ENCODE results near the gene SCG3.

DNA sequence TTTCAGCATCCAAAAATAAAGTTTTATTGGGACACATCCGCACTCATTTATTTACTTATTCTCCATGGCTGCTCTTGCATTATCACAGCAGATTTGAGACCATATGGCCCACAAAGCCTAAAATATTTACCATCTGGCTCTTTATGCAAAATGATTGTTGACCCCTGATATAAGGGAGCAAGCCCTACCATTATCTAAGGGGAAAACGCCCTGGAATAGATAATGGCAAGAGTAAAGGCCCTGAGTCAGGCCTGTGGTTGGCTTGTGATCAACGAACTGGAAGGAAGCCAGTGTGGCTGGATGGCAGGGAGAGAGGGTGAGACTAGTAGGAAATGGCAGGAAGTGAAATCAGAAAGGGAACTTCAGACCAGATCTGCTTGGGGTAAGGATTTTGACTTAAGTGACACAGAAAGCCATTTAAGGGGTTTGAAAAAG lies 34.2 kb upstream of the SCG3 start:
- TF ChIP-seq CTCF (IDR thresholded peaks at IDR 0.05; ENCODE audit: low read depth, low read length), result no peak
- TF ChIP-seq MAX (IDR thresholded peaks at IDR 0.05; ENCODE audit: low read depth, low read length), result no peak
- no peak for TF ChIP-seq POLR2A (IDR thresholded peaks at IDR 0.05; ENCODE audit: extremely low read depth, insufficient read length)
- no peak for TF ChIP-seq MYC (IDR thresholded peaks at IDR 0.05; ENCODE audit: low read depth, low read length)

Data from NB4 (cell line).